OCI-LY7 (cell line): ENCODE results near the gene FANCB.

ENCODE experiments used
- EZH2phosphoT487 ChIP-seq: fragments of 200-600 bp; sonication (generic); IDR thresholded peaks from 2 replicates; pipeline ENCODE4 v1.6.1; 2018; ENCODE audit warnings: low read depth, borderline replicate concordance, mild to moderate bottlenecking, mixed run types, antibody characterized with exemption, low read length, moderate library complexity, mixed read lengths
- TF ChIP-seq, protein P1 (sequence below): fragments of 200-600 bp; sonication (generic); conservative IDR thresholded peaks from 2 replicates; pipeline ENCODE4 v1.5.1; 2014; ENCODE audit warnings: mild to moderate bottlenecking, antibody characterized with exemption, low read length, moderate library complexity, mixed read lengths

DNA sequence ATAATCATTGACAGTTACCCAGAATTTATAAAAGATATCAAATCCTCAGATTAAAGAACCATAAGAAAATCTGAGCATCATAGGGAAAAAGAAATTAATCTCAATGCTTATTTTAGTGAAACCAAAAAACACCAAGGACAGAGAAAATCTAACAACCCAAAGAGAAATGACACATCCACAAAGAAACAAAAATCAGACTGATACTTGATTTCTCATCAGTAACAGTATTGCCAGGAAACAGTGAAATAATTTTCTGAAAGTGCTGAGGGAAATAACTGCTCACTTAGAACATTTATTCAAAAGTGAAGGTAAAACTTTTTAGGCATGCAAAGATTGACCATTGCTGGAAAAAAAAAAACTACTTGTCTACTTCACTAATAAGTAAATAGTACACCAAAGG, 11.0 kb upstream of the FANCB start:
- TF ChIP-seq, protein P1, sequence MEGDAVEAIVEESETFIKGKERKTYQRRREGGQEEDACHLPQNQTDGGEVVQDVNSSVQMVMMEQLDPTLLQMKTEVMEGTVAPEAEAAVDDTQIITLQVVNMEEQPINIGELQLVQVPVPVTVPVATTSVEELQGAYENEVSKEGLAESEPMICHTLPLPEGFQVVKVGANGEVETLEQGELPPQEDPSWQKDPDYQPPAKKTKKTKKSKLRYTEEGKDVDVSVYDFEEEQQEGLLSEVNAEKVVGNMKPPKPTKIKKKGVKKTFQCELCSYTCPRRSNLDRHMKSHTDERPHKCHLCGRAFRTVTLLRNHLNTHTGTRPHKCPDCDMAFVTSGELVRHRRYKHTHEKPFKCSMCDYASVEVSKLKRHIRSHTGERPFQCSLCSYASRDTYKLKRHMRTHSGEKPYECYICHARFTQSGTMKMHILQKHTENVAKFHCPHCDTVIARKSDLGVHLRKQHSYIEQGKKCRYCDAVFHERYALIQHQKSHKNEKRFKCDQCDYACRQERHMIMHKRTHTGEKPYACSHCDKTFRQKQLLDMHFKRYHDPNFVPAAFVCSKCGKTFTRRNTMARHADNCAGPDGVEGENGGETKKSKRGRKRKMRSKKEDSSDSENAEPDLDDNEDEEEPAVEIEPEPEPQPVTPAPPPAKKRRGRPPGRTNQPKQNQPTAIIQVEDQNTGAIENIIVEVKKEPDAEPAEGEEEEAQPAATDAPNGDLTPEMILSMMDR, result no peak
- TF ChIP-seq EZH2phosphoT487, result no peak
